ENCODE data around the gene AFF3. TPM values are rescaled to one million over a fixed set of nuclear protein-coding genes. Genes with fewer than 3 reads are reported as not detected.

The AFF3 gene
- total RNA-seq, 1 experiment from 2014 or later = 0.22 TPM

DNA sequence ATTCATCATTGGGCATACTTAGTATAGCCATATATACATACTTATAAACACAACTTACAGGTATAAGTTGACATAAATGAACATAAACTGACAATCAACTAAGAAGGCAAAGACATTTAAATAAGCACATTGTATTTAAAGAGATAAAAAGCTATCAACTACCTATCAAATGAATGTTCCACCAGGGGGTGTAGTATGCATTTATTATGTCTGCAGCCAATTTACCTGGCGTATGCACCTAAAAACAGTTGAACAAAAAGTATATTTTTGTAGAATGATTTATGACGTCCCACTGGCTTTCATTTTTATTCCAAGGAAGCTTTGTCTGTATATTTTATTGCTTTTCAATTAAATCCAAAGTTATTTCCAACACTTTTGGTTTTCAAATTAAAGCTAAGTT lies 323.5 kb downstream of the AFF3 start:
- no CpG with 5 or more reads among the region's 2 CpGs for WGBS (ENCODE audit: extremely low coverage, insufficient read length, low lambda C conversion rate)

More for the DNA sequence above, 323.5 kb downstream of the AFF3 start:
- Histone ChIP-seq H3K79me2 (ENCODE audit: insufficient read depth, low read length) (no peaks in the 10 kb centered on the region), H2BK20ac (ENCODE audit: low read depth, low read length, poor library complexity, severe bottlenecking) (no peak overlapping the region), H3K18ac (ENCODE audit: insufficient read length, low read depth, low read length) (no peak overlapping the region), H4K91ac (ENCODE audit: insufficient read length, low read depth, low read length) (no peak overlapping the region), H3K4ac (ENCODE audit: low read depth, low read length) (no peak overlapping the region), H3K27ac (ENCODE audit: insufficient read length, low read depth, low read length) (no peak overlapping the region), H3K23me2 (ENCODE audit: insufficient read length, low read depth, low read length, poor library complexity, severe bottlenecking) (no peaks in the 10 kb centered on the region), H3K4me1 (ENCODE audit: insufficient read depth, low read length) (no peaks in the 10 kb centered on the region), H2BK120ac (ENCODE audit: low read depth, low read length, poor library complexity, severe bottlenecking) (no peak overlapping the region), H3K14ac (ENCODE audit: insufficient read depth, low read length) (no peak overlapping the region), H4K5ac (ENCODE audit: insufficient read length, low read depth, low read length) (no peak overlapping the region), H2AK5ac (ENCODE audit: insufficient read length, low read length) (no peak overlapping the region), H3K56ac (ENCODE audit: insufficient read length, low read depth, low read length) (no peak overlapping the region), H3K9ac (ENCODE audit: extremely low read depth, insufficient read length, low read length) (no peak overlapping the region), H3K9me3 (ENCODE audit: control insufficient read depth, low read depth, low read length) (no peaks in the 10 kb centered on the region), H3K79me1 (ENCODE audit: insufficient read depth, low read depth, low read length, poor library complexity, severe bottlenecking) (no peaks in the 10 kb centered on the region), H2BK5ac (ENCODE audit: insufficient read length, low read length) (no peak overlapping the region), H2BK15ac (ENCODE audit: low read depth, low read length) (no peak overlapping the region), H4K8ac (replicated peaks; ENCODE audit: insufficient read length, low read depth, low read length) (no peak overlapping the region), H3K23ac (ENCODE audit: insufficient read length, low read depth, low read length) (no peak overlapping the region), H3K4me2 (ENCODE audit: insufficient read depth, insufficient read length, low read length) (no peak overlapping the region), H2BK12ac (ENCODE audit: insufficient read length, low read depth, low read length) (no peak overlapping the region), H3T11ph (ENCODE audit: low read length) (no peak overlapping the region), H4K20me1 (ENCODE audit: control insufficient read depth, insufficient read depth, insufficient read length) (no peaks in the 10 kb centered on the region), H3K27me3 (ENCODE audit: insufficient read depth, low read length) (no peaks in the 10 kb centered on the region), H2AFZ (ENCODE audit: low read length) (no peak overlapping the region)
- H3K27me3 Mint-ChIP-seq (ENCODE audit: low read depth) = peaks cover 6% of the 10 kb centered on the region
- no peaks in the 10 kb centered on the region; a peak in 2 of 7 replicates for H3K36me3 Mint-ChIP-seq (ENCODE audit: insufficient read depth in 1 of 3, low read depth in 3 of 3)
- TF ChIP-seq, protein P1, sequence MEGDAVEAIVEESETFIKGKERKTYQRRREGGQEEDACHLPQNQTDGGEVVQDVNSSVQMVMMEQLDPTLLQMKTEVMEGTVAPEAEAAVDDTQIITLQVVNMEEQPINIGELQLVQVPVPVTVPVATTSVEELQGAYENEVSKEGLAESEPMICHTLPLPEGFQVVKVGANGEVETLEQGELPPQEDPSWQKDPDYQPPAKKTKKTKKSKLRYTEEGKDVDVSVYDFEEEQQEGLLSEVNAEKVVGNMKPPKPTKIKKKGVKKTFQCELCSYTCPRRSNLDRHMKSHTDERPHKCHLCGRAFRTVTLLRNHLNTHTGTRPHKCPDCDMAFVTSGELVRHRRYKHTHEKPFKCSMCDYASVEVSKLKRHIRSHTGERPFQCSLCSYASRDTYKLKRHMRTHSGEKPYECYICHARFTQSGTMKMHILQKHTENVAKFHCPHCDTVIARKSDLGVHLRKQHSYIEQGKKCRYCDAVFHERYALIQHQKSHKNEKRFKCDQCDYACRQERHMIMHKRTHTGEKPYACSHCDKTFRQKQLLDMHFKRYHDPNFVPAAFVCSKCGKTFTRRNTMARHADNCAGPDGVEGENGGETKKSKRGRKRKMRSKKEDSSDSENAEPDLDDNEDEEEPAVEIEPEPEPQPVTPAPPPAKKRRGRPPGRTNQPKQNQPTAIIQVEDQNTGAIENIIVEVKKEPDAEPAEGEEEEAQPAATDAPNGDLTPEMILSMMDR (conservative IDR thresholded peaks at IDR 0.05) = no peak; the same call in 2 of the 3 replicates
- no peak overlapping the region for H3K27ac Mint-ChIP-seq
- no peak overlapping the region for H3K4me3 Mint-ChIP-seq
- H3K4me1 Mint-ChIP-seq = peaks cover 17% of the 10 kb centered on the region in 2 experiments
- H3K9me3 Mint-ChIP-seq = peaks cover 2 to 3% of the 10 kb centered on the region in 2 experiments; a peak in 3 of 5 replicates
- no peak for DNase-seq
